ENCODE data around the gene CREB3L2.

The CREB3L2 gene

GRCh38 chr7:137829337-137829992 lies 172.4 kb downstream of the CREB3L2 start:
- no peak for DNase-seq

- no peak for DNase-seq
Measured at GRCh38 chr7:137828456-137828855, 173.4 kb downstream of the CREB3L2 start.

- DNase-seq: no peak
Measured at GRCh38 chr7:137825489-137825888, 176.4 kb downstream of the CREB3L2 start.

Measured in CD4-positive, alpha-beta T cell treated with Interleukin-4 for 1 hour (primary cell).